ENCODE measurements around the gene PCNX2.

GRCh38 chr1:233252441-233252840 is 43.1 kb downstream of the PCNX2 start:
- TF ChIP-seq ZBTB11 (tag by site-specific recombination; conservative IDR thresholded peaks at IDR 0.05; ENCODE audit: low read depth) (no peak), ZNF26 (tag by site-specific recombination; IDR thresholded peaks at IDR 0.05) (no peak)
